ENCODE data around the gene NTM.

DNA sequence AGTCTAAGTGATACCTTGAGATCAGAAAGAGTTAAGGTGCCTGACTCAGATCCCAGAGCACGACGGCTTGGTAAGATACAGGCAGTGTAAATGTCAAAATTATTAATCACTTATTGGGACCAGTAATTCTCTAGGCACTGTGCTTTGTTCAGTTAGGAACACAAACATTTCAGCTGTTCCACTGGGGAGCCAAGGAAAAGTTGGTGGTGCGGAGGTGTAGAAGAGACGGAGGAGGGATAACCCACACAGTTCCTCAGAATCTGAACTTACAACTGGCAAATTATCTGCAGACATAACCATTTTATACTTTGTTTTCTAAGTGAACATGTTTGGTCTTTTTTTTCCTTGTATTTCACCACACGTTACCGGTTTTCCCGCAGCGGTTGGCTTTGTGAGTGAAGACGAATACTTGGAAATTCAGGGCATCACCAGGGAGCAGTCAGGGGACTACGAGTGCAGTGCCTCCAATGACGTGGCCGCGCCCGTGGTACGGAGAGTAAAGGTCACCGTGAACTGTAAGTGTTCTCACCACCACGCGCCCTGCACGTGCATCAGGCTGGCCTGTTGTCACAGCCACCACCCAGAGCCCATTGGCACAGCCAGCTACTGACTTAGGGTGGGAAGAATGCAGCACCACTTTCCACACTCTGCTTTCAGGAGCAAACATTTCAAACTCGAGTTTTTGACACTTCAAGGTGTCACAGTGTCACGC, 937.0 kb downstream of the NTM start:
- TF ChIP-seq ELF4 (IDR thresholded peaks at IDR 0.05) (no peak), SP1 (IDR thresholded peaks at IDR 0.05) (no peak), ZNF384 (IDR thresholded peaks at IDR 0.05) (no peak), HDGF (IDR thresholded peaks at IDR 0.05; ENCODE audit: borderline replicate concordance) (no peak), FOXM1 (IDR thresholded peaks at IDR 0.05; ENCODE audit: borderline replicate concordance) (no peak), BHLHE40 (IDR thresholded peaks at IDR 0.05; ENCODE audit: borderline replicate concordance) (no peak), LEF1 (IDR thresholded peaks at IDR 0.05; ENCODE audit: borderline replicate concordance) (no peak), SUZ12 (IDR thresholded peaks at IDR 0.05) (no peak)
- TF ChIP-seq, protein P1, sequence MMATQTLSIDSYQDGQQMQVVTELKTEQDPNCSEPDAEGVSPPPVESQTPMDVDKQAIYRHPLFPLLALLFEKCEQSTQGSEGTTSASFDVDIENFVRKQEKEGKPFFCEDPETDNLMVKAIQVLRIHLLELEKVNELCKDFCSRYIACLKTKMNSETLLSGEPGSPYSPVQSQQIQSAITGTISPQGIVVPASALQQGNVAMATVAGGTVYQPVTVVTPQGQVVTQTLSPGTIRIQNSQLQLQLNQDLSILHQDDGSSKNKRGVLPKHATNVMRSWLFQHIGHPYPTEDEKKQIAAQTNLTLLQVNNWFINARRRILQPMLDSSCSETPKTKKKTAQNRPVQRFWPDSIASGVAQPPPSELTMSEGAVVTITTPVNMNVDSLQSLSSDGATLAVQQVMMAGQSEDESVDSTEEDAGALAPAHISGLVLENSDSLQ (IDR thresholded peaks at IDR 0.05), result no peak
